ENCODE results near the gene RNF182. TPM values are rescaled to one million over a fixed set of nuclear protein-coding genes. Genes with fewer than 3 reads are reported as not detected.

RNF182 gene
- total RNA-seq, 4 donors from 2014 or later: under 0.01 to 0.41 (median 0.34) TPM; not detected in 1

DNA sequence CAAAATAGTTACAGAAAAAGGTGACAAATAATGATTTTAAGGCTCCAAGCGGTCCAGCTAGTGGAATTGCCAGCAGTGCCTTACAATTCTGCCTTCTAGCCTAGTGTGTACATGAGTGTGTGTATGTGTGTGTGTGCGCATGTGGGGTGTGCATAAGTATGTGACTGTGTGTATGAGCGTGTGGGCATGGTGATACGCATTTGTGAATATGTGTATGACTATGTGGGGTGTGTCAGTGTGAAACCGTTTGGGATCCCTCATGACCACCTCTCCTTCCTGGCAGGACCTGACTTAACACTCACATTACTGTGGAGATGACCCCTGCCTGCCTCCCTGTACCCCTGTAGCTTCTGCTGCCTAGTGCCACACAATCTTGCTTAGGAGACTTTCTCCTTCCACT lies 40.4 kb upstream of the RNF182 start:
- Histone ChIP-seq H3K9me3 (no peaks in the 10 kb centered on the region), H3K27ac (no peak overlapping the region), H3K27me3 (no peaks in the 10 kb centered on the region), H3K4me1 (no peaks in the 10 kb centered on the region), H3K4me3 (no peak overlapping the region), H3K36me3 (no peaks in the 10 kb centered on the region)
- no peak for TF ChIP-seq POLR2A (IDR thresholded peaks at IDR 0.05)
- TF ChIP-seq, protein P1, sequence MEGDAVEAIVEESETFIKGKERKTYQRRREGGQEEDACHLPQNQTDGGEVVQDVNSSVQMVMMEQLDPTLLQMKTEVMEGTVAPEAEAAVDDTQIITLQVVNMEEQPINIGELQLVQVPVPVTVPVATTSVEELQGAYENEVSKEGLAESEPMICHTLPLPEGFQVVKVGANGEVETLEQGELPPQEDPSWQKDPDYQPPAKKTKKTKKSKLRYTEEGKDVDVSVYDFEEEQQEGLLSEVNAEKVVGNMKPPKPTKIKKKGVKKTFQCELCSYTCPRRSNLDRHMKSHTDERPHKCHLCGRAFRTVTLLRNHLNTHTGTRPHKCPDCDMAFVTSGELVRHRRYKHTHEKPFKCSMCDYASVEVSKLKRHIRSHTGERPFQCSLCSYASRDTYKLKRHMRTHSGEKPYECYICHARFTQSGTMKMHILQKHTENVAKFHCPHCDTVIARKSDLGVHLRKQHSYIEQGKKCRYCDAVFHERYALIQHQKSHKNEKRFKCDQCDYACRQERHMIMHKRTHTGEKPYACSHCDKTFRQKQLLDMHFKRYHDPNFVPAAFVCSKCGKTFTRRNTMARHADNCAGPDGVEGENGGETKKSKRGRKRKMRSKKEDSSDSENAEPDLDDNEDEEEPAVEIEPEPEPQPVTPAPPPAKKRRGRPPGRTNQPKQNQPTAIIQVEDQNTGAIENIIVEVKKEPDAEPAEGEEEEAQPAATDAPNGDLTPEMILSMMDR (IDR thresholded peaks at IDR 0.05): no peak
- intact Hi-C loops (cut with DNase I; ENCODE audit: low total_unique reads): no loop called here
- no peak for DNase-seq

DNA sequence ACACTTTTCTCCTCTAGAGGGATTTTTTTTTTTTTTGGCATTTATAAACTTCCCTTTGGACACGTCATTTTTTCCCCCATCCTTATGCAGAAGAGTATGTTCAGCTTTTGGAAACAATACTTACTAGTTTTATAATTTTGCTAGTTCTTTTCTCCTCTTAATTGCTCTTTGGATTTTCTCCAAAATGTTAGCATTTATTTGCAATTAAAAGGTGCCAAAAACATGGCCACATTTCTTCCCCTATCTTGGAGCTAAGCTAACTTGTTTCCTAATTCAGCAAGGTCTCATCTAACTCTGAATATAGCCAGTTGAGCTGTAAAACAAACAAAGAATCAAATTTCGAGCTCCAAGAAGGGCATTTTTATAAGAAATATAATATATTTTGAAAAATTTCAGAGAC lies 39.2 kb upstream of the RNF182 start:
- Histone ChIP-seq H3K4me1 (no peaks in the 10 kb centered on the region), H3K27ac (no peak overlapping the region), H3K36me3 (no peaks in the 10 kb centered on the region), H3K27me3 (no peaks in the 10 kb centered on the region), H3K9me3 (no peaks in the 10 kb centered on the region), H3K4me3 (no peak overlapping the region)
- TF ChIP-seq, protein P1 (IDR thresholded peaks at IDR 0.05): no peak
- TF ChIP-seq POLR2A (IDR thresholded peaks at IDR 0.05): no peak
- no peak for DNase-seq
- intact Hi-C loops (cut with DNase I; ENCODE audit: low total_unique reads): no loop called here

GRCh38 chr6:13886949-13887348 lies 37.8 kb upstream of the RNF182 start:
- Histone ChIP-seq H3K36me3 (no peaks in the 10 kb centered on the region), H3K4me3 (no peak overlapping the region), H3K4me1 (no peaks in the 10 kb centered on the region), H3K9me3 (no peaks in the 10 kb centered on the region), H3K27ac (no peak overlapping the region), H3K27me3 (no peaks in the 10 kb centered on the region)
- TF ChIP-seq POLR2A (IDR thresholded peaks at IDR 0.05): no peak
- TF ChIP-seq, protein P1 (IDR thresholded peaks at IDR 0.05): no peak
- DNase-seq: no peak
- intact Hi-C loops (cut with DNase I; ENCODE audit: low total_unique reads): no loop called here

DNA sequence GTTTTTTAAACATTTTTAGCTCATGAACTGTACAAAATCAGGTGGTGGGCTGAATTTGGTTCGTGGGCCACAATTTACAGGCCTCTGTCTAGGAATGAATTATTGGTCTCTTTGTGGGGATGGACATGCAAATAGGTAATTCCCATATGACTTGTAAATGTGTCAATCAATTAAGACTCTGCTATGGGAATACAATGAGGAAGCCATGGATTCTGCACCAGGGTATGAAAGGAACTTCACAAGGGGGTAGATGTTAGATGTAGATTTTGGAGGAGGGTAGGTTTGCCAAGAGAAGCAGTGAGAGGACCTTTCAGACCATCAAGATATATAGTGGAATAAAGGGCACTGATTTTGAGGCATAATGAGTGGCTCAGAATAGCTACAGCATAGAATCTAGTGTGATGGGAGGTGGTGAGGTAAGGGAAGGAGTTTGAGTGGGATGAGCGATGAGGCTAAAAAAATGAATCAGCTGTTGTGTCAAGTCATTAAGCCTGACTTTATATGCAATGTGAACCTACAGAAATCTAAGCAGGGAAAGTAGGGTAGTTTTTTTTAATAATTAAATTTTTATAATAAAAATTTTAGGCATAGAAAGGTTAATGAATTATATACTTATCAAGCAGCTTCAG lies 32.6 kb upstream of the RNF182 start:
- no peaks in the 10 kb centered on the region for H3K4me1 ChIP-seq
- TF ChIP-seq, protein P1 (IDR thresholded peaks at IDR 0.05): no peak
- TF ChIP-seq POLR2A (IDR thresholded peaks at IDR 0.05): no peak
- no peaks in the 10 kb centered on the region for H3K36me3 ChIP-seq
- H3K27me3 ChIP-seq: no peaks in the 10 kb centered on the region
- intact Hi-C loops (cut with DNase I; ENCODE audit: low total_unique reads): no loop called here
- no peaks in the 10 kb centered on the region for H3K9me3 ChIP-seq
- no peak overlapping the region for H3K4me3 ChIP-seq
- H3K27ac ChIP-seq: no peak overlapping the region
- DNase-seq: no peak

- no peak overlapping the region for H3K27ac ChIP-seq
- no peak for TF ChIP-seq POLR2A (IDR thresholded peaks at IDR 0.05)
- TF ChIP-seq, protein P1 (IDR thresholded peaks at IDR 0.05): no peak
- H3K9me3 ChIP-seq: no peaks in the 10 kb centered on the region
- no peaks in the 10 kb centered on the region for H3K36me3 ChIP-seq
- H3K4me3 ChIP-seq: no peak overlapping the region
- DNase-seq: no peak
- H3K4me1 ChIP-seq: no peaks in the 10 kb centered on the region
- intact Hi-C loops (cut with DNase I; ENCODE audit: low total_unique reads): loop anchor here (10.0 kb wide), 1 partner anchor 242 kb away; no protein-coding TSS in a partner anchor
- no peaks in the 10 kb centered on the region for H3K27me3 ChIP-seq
Observed at GRCh38 chr6:13902922-13903321, 21.8 kb upstream of the RNF182 start.

All from uterus (tissue), 4 donors.